Measurements from ENCODE around the gene LHFPL6. TPM values are rescaled to one million over a fixed set of nuclear protein-coding genes. Genes with fewer than 3 reads are reported as not detected.
"Not testable (repeated sequence)": the region's sequence is repeated elsewhere in the genome, so short reads cannot be mapped to it uniquely, and the experiment has no call there.

The LHFPL6 gene
- total RNA-seq, 2 experiments from 2014 or later = 2.7 to 3.0 TPM

DNA sequence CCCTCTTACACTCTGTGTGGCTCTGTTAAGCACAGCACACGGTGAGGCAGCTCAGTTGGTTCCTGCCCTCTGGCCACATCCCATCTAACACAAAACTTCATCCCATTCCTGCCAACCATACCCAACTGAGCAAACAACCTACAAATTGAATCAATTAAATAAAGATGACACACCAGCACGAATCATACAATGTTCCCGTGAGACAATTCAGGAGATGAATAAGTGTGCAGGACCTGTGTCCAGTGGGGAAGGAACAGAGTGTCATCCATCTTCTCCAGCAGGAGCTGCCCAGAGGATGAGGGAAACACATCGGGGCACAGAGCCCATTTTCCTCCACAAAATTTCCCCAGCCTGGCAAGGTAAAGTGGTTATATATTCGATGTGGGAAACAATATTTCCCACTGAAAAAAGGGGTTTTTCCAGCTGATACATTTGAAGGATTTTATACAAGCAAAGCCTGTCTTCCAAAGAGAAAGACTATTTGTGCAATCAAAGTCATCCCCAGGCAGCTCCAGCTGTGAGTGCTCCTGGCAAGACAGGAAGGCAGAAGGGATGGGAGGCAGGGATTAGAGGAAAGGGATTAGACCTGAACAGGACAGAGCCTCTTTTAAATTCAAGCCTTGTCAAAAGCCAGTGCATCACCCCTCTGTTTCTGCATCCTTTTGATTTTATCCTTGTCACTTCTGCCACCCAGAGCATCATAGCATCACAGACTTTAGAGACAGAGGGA is 240.2 kb downstream of the LHFPL6 start:
- Mint-ChIP-seq H3K27me3 (no peaks in the 10 kb centered on the region), H3K4me3 (no peak overlapping the region), H3K4me1 (ENCODE audit: low read depth) (no peaks in the 10 kb centered on the region), H3K9me3 (no peaks in the 10 kb centered on the region), H3K27ac (no peak overlapping the region), H3K36me3 (no peaks in the 10 kb centered on the region)
- POLR2A ChIA-PET = no interaction called here
- DNase-seq = no peak
- intact Hi-C loops (cut with micrococcal nuclease) = no loop called here
- CTCF ChIA-PET = no interaction called here

DNA sequence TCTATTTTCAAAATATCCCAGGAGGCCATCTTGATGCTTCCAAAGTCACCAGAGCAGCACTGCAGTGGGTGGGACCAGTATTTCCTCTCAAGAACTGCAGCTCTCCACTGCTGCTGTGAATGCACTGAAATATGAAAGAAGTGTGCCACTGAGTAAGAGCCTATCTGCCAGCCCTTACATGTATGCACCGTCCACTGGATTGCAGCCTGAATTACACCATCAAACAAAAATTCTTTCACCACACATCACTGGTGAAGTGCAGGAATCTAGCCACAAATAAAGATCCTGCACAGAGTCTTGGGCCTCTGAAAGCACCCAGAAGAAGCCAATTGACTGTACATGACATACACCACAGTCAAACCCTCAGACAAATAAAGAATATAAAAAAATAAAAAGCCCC is 249.0 kb downstream of the LHFPL6 start:
- DNase-seq = no peak
- ChIA-PET POLR2A (no interaction called here), CTCF (no interaction called here)
- H3K27ac Mint-ChIP-seq = no peak overlapping the region
- H3K27me3 Mint-ChIP-seq = peaks cover 12% of the 10 kb centered on the region
- intact Hi-C loops (cut with micrococcal nuclease) = no loop called here
- peaks cover 3% of the 10 kb centered on the region for H3K9me3 Mint-ChIP-seq
- no peaks in the 10 kb centered on the region for H3K36me3 Mint-ChIP-seq
- no peak overlapping the region for H3K4me3 Mint-ChIP-seq
- H3K4me1 Mint-ChIP-seq (ENCODE audit: low read depth) = no peaks in the 10 kb centered on the region

DNA sequence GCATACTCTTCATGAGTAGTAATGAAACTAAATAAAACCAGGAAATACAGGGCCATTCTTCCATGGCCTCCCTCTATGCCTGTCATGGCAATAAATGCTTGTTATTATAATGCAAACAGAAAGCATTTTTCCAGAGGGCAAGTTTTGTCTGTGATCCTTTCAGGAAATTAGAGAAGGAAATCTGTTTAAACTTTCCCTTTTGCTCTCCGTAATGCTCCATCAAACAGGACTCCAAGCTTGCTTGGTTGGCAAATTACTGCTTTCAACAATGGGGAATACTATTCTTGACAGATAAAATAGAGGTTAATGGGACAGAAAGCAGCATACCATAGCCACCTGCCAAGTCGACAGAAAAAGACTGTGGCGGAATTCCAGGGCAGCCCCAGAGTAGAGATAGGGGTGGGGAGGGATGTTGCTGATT is 252.5 kb downstream of the LHFPL6 start:
- no peak for DNase-seq
- H3K9me3 Mint-ChIP-seq = no peaks in the 10 kb centered on the region
- no peak overlapping the region for H3K27ac Mint-ChIP-seq
- peaks cover 13% of the 10 kb centered on the region for H3K27me3 Mint-ChIP-seq
- no peaks in the 10 kb centered on the region for H3K36me3 Mint-ChIP-seq
- ChIA-PET CTCF (interaction anchor here (1.0 kb wide), 1 partner anchor 259 kb away, joined by 3 read pairs; no protein-coding TSS in a partner anchor), POLR2A (no interaction called here)
- no peak overlapping the region for H3K4me3 Mint-ChIP-seq
- intact Hi-C loops (cut with micrococcal nuclease) = no loop called here
- no peaks in the 10 kb centered on the region for H3K4me1 Mint-ChIP-seq (ENCODE audit: low read depth)

DNA sequence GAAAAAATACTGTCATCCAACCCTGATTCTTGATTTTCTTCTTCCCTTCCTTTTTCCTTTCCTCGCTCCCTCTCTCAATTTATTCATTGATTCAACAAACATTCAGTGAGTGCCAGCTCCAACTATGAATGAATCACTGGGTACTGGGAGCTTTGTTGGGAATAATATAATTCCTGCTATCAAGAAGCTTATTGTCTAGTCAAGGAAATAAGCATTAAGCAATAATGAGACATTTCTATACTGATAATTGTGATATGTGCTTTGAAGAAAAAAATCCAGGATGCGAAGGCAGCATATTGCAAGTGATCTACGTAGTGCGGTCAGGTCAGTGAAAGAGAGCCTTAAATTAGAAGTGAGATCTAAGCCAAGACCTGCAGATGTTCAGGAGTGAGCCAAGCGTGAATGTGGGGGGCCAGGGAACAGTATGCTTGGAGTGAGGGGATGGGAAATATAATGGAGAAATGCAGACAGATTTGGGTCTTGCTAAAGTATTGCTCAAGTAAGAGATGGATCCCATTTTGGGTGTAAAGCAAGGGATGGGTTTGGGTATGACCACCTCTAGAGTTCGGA is 253.5 kb downstream of the LHFPL6 start:
- no peak overlapping the region for H3K27ac Mint-ChIP-seq
- H3K36me3 Mint-ChIP-seq = no peaks in the 10 kb centered on the region
- ChIA-PET POLR2A (no interaction called here), CTCF (interaction anchor here (0.8 kb wide), 1 partner anchor 263 kb away, joined by 3 read pairs; no protein-coding TSS in a partner anchor)
- DNase-seq = no peak
- intact Hi-C loops (cut with micrococcal nuclease) = no loop called here
- peaks cover 10% of the 10 kb centered on the region for H3K27me3 Mint-ChIP-seq
- H3K4me3 Mint-ChIP-seq = no peak overlapping the region
- no peaks in the 10 kb centered on the region for H3K4me1 Mint-ChIP-seq (ENCODE audit: low read depth)
- no peaks in the 10 kb centered on the region for H3K9me3 Mint-ChIP-seq

DNA sequence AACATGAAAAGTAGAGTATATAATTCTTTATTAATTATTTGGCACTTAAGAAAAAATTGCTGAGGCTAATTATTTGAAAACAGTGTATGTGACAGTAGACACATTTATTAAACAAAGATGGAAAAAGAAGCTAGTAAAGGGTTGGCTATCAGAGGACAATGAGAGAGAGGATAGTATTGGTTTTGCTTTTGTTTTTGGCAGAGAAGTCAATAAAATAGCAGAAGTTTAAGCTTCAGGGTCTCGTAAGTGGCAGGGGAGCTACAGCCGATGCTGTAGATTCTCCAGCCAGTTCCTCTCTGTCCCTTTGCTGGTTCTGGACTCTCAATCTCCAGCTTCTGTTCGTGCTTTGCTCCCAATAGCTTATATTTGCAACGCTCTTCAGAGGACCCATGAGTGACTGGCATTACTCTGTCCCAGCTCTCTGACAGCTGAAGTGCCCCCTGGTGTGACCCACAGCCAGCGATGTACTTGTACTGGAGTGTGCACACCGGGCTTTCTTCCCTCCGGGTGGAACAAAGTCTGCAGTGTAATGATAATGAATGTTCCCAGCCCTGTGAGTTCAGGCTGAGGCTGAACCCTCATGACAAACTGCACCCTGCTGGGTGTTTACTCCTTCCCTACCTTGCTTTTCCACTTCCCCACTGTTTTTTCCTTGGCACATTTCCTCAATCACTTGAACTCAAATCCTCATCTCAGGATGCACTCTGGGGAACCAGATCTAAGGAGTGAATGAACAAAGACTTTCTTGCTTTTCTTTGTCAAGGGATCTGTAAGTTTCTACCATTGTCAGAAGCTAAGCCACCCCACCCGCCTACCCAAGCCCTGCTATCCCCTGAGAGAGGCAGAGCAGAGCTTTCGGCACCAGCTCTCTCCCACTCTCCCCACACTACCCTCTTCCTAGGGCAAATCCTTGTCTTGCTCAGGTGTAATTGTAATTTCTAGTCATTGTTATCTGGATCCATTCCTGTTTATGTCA is 254.8 kb downstream of the LHFPL6 start:
- Mint-ChIP-seq H3K27ac (no peak overlapping the region), H3K36me3 (no peaks in the 10 kb centered on the region), H3K9me3 (no peaks in the 10 kb centered on the region), H3K4me3 (no peak overlapping the region), H3K27me3 (peaks cover 7% of the 10 kb centered on the region), H3K4me1 (ENCODE audit: low read depth) (no peaks in the 10 kb centered on the region)
- POLR2A ChIA-PET = no interaction called here
- CTCF ChIA-PET = no interaction called here
- intact Hi-C loops (cut with micrococcal nuclease) = no loop called here
- DNase-seq = no peak

DNA sequence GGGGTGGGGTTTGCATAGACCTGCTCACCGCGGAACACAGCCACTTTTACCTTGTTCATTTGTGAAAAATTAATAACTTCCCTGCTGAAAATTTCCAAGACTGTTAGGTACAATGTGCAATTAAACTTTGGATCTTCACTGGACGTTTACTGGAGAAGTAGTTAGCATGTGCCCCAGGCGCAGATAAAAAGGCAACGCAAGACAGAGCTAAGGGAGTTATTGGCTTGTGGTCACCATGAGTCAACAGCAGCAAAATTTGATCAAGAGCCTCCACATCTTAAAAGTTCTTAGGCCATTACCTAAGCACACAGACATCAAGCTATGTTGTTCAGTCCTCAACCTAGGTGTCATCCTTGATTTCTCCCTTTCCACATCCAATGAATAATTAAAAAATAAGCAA is 257.0 kb downstream of the LHFPL6 start:
- Mint-ChIP-seq H3K4me1 (ENCODE audit: low read depth) (no peaks in the 10 kb centered on the region), H3K27me3 (peaks cover 4% of the 10 kb centered on the region), H3K36me3 (no peaks in the 10 kb centered on the region), H3K27ac (no peak overlapping the region), H3K9me3 (no peaks in the 10 kb centered on the region), H3K4me3 (no peak overlapping the region)
- CTCF ChIA-PET = no interaction called here
- no peak for DNase-seq
- intact Hi-C loops (cut with micrococcal nuclease) = no loop called here
- POLR2A ChIA-PET = no interaction called here

DNA sequence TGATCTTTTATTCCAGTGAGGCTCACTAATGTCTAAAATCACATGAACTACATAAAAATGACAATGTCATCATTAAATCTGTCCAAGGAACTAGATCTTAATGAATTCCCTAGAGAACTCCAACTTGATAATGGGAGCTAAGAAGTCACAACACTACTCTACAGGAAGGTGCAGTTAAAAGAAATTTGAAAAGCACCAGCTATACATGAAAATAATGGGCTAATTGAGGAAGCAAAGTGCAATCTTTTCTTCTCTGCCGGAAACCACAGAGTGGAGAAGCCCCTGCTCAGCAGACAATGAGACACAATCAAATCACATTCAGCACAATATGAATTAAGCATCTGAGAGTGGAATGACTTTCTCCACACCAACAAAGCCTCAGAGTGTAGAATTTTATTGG is 261.7 kb downstream of the LHFPL6 start:
- no peaks in the 10 kb centered on the region for H3K27me3 Mint-ChIP-seq
- ChIA-PET CTCF (interaction anchor here (0.7 kb wide), 1 partner anchor 12 kb away, joined by 3 read pairs; no protein-coding TSS in a partner anchor), POLR2A (no interaction called here)
- H3K4me1 Mint-ChIP-seq (ENCODE audit: low read depth) = no peaks in the 10 kb centered on the region
- no peaks in the 10 kb centered on the region for H3K36me3 Mint-ChIP-seq
- no peaks in the 10 kb centered on the region for H3K9me3 Mint-ChIP-seq
- DNase-seq = no peak
- no peak overlapping the region for H3K27ac Mint-ChIP-seq
- intact Hi-C loops (cut with micrococcal nuclease) = no loop called here
- H3K4me3 Mint-ChIP-seq = no peak overlapping the region

DNA sequence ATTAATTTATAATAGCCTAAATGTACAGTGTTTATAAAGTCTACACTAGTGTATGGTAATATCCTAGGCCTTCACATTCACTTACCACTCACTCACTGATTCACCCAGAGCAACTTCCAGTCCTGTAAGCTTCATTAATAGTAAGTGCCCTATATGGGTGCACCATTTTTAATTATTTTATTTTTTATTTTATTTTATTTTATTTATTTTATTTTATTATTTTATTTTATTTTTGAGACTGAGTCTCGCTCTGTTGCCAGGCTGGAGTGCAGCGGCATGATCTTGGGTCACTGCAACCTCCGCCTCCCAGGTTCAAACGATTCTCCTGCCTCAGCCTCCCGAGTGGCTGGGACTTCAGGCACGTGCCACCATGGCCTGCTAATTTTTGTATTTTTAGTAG is 264.9 kb downstream of the LHFPL6 start:
- H3K4me3 Mint-ChIP-seq = not testable (repeated sequence)

DNA sequence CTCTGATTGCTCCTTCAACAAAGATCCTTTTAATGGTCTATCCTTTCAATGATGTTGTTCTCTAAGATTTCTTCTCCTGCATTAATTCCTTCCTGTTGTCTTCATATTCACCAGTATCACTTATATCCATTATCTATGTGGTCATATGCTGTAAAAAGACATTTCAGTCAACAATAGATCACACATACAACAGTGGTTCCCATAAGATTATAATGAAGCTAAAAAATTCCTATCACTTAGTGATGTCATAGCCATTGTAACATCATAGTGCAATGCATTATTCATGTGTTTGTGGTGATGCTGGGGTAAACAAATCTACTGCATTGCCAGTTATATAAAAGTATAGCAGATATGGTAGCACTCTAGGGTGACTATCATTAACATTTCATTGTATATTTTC is 266.1 kb downstream of the LHFPL6 start:
- Mint-ChIP-seq H3K27ac (no peak overlapping the region), H3K4me3 (no peak overlapping the region), H3K27me3 (no peaks in the 10 kb centered on the region), H3K36me3 (no peaks in the 10 kb centered on the region), H3K4me1 (ENCODE audit: low read depth) (no peaks in the 10 kb centered on the region), H3K9me3 (peaks cover 10% of the 10 kb centered on the region)
- intact Hi-C loops (cut with micrococcal nuclease) = no loop called here
- CTCF ChIA-PET = no interaction called here
- POLR2A ChIA-PET = no interaction called here
- DNase-seq = no peak

More for the DNA sequence above, 264.9 kb downstream of the LHFPL6 start:
- H3K36me3 Mint-ChIP-seq; DNase-seq; H3K27ac Mint-ChIP-seq; CTCF ChIA-PET; H3K27me3 Mint-ChIP-seq; H3K4me1 Mint-ChIP-seq (ENCODE audit: low read depth); POLR2A ChIA-PET; H3K9me3 Mint-ChIP-seq; intact Hi-C loops (cut with micrococcal nuclease): not testable (repeated sequence)

DNA sequence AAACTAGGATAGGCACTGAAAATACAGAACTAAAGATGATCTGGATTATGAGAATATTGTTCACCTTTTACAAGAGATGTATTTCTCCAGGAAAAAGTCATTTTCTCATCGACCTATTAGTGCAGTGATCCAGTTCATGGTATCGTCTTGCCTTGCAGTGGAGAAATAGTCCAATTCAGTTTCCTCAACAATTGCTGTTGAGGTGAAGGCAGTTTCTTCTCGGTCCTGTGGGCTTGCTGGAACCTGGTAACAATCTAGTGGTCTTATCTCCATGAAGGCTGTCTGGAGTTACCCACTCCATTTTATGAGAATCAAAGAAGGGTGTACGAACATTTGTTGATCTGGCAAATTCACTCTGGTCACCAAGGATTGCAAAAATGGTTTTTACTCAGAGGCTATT is 266.8 kb downstream of the LHFPL6 start:
- Mint-ChIP-seq H3K27me3 (no peaks in the 10 kb centered on the region), H3K4me1 (ENCODE audit: low read depth) (no peaks in the 10 kb centered on the region), H3K4me3 (no peak overlapping the region), H3K36me3 (no peaks in the 10 kb centered on the region), H3K9me3 (peaks cover 10% of the 10 kb centered on the region), H3K27ac (no peak overlapping the region)
- CTCF ChIA-PET = no interaction called here
- POLR2A ChIA-PET = no interaction called here
- DNase-seq = no peak
- intact Hi-C loops (cut with micrococcal nuclease) = no loop called here

DNA sequence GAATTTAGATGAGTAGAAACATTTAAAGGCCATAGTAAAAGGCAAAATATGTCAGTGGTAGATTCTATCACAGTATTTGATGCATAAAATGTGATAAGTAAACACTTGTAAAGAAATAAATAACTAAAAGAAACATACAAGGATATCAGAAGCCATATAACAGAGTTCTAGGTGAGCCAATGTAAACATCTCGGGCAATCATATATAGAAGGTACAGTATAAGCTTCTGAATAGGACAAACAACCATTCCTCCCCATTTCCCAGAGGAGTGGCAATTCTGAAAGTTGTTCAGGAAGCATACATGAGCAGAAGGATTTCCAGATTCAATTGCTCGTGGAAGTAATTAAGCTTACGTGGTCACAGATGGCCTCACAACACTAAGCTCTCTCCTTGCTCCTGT is 267.3 kb downstream of the LHFPL6 start:
- ChIA-PET CTCF (no interaction called here), POLR2A (no interaction called here)
- Mint-ChIP-seq H3K36me3 (no peaks in the 10 kb centered on the region), H3K27me3 (no peaks in the 10 kb centered on the region), H3K4me1 (ENCODE audit: low read depth) (no peaks in the 10 kb centered on the region), H3K4me3 (no peak overlapping the region), H3K27ac (no peak overlapping the region), H3K9me3 (peaks cover 10% of the 10 kb centered on the region)
- DNase-seq = no peak
- intact Hi-C loops (cut with micrococcal nuclease) = no loop called here

DNA sequence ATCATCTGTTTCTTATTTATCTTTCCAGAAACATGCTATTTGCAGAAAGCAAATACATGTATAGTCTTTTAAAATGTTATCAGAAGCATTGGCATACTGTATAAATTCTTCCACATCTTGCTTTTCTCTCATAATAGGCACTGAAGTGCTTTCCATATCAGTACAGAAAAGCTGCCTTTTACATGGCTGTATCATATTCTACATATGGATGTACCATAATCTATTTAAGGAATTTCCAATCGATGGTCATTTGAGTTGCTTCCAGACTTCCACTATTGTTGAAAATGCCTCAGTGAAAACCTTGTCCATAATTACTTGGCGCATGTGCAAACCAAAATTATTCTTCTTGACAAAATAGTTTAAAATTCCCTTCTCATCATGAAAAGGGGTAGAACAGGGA is 272.5 kb downstream of the LHFPL6 start:
- Mint-ChIP-seq H3K27ac (no peak overlapping the region), H3K9me3 (peaks cover 10% of the 10 kb centered on the region), H3K36me3 (no peaks in the 10 kb centered on the region), H3K4me1 (ENCODE audit: low read depth) (no peaks in the 10 kb centered on the region), H3K4me3 (no peak overlapping the region), H3K27me3 (peaks cover 6% of the 10 kb centered on the region)
- DNase-seq = no peak
- CTCF ChIA-PET = no interaction called here
- POLR2A ChIA-PET = no interaction called here
- intact Hi-C loops (cut with micrococcal nuclease) = no loop called here

Data from activated CD4-positive, alpha-beta memory T cell treated with anti-CD3 and anti-CD28 coated beads for 36 hours (primary cell).